GM23248 (cell line): ENCODE results near the gene PALS2.

ENCODE experiments used
- EZH2 ChIP-seq: fragments of 200-600 bp; sonication (generic); IDR thresholded peaks from 2 replicates; pipeline ENCODE4 v1.6.1; 2018; ENCODE audit warnings: antibody characterized with exemption, mild to moderate bottlenecking; ENCODE audit not compliant: insufficient read depth, poor library complexity, severe bottlenecking
- EZH2phosphoT487 ChIP-seq: fragments of 200-600 bp; sonication (generic); IDR thresholded peaks from 2 replicates; pipeline ENCODE4 v1.6.1; 2018; ENCODE audit warnings: antibody characterized with exemption, moderate library complexity, mild to moderate bottlenecking, low read depth; ENCODE audit not compliant: insufficient read depth

DNA sequence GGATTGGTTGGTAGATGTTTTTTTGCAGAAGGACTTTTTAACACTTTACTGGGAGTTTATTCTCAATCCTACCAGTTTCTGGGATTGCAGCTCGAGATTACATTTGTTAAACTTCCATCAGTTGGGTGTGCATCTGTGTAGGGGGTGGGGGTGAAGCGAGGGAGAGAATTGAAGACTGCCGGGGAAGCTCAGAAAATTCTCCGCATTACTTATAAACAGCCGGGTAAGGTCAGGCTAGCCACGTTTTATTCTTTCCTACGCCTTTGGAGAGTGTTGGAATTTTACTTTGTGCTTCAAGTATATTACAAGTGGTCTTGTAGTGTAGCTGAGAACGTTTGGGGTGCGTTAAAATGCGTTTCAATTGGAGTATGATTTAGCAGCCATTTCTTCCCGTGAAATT is 1.1 kb downstream of the PALS2 start:
- TF ChIP-seq EZH2phosphoT487: no peak
- TF ChIP-seq EZH2: no peak
